Cerebellar nuclear complex (tissue), 1 donor: ENCODE results near the gene L1TD1.
"Not testable (repeated sequence)": the region's sequence is repeated elsewhere in the genome, so short reads cannot be mapped to it uniquely, and the experiment has no call there.

Experiments
- DNase-seq, 2 experiments: peaks; one replicate each; lab custom pipeline; 2025; lab: John Stamatoyannopoulos, UW

L1TD1 gene, protein sequence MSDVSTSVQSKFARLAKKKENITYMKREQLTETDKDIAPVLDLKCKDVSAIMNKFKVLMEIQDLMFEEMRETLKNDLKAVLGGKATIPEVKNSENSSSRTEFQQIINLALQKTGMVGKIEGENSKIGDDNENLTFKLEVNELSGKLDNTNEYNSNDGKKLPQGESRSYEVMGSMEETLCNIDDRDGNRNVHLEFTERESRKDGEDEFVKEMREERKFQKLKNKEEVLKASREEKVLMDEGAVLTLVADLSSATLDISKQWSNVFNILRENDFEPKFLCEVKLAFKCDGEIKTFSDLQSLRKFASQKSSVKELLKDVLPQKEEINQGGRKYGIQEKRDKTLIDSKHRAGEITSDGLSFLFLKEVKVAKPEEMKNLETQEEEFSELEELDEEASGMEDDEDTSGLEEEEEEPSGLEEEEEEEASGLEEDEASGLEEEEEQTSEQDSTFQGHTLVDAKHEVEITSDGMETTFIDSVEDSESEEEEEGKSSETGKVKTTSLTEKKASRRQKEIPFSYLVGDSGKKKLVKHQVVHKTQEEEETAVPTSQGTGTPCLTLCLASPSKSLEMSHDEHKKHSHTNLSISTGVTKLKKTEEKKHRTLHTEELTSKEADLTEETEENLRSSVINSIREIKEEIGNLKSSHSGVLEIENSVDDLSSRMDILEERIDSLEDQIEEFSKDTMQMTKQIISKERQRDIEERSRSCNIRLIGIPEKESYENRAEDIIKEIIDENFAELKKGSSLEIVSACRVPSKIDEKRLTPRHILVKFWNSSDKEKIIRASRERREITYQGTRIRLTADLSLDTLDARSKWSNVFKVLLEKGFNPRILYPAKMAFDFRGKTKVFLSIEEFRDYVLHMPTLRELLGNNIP

DNA sequence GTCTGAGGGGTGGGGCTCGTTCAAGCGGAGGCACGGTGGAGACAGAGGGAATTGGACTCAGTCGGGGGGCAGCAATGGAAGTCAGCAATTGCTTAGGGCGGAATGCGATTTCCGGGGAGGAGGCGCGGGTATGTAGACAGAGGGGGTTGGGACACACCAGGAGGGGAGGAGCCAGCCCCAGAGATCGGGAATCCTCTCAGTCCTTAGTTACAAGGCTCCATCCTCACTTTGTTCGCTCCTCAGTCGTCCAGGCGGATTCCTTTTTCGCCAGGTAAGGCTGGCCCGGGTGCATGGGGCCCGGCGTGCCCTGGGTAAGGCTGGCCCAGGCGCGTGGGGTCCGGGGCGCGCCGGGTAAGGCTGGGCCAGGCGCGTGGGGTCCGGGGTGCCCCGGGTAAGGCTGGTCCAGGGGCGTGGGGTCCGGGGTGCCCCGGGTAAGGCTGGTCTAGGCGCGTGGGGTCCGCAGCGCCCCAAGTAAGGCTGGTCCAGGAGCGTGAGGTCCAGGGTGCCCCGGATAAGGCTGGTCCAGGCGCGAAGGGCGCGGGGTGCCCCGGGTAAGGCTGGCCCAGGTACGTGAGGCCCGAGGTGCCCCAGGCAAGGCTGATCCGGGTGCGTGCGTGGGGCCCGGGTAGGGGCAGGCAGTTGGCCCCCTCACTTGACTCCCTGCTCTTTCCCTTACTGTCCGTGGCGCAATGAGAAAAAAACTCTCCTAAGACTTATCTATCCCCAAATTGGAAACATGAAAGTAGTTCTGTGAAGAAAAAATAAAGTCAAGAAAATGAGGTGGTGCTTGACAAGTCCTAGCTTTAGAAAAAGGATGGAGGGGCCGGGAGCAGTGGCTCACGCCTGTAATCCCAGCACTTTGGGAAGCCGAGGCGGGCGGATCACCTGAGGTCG, at the start of gene L1TD1:
Gene L1TD1 (plus strand): TSS at position 199 of the 894 bp plus-strand sequence. CDS start 11,780 bp downstream, outside the sequence.
- no peak for DNase-seq

DNA sequence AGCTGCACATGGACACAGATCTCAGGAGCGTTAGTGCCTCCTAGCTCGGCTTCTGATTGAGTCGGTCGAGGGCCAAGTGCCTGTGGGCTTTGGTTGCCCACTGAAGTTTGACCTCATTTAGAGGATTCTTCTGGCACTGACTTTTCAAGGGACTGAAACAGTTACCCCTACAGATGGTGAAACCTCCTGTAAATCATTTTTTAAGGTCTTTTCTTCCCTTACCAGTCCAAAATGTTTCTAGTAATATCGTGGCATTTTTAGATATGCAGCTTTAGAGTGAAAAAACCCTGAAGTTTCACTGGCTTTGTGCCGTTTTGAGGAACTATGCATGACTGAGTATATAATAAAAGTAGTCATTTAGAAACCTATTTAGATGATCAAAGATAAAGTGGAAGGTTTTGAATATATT, 34.7 kb upstream of the L1TD1 start:
- DNase-seq, result no peak

DNA sequence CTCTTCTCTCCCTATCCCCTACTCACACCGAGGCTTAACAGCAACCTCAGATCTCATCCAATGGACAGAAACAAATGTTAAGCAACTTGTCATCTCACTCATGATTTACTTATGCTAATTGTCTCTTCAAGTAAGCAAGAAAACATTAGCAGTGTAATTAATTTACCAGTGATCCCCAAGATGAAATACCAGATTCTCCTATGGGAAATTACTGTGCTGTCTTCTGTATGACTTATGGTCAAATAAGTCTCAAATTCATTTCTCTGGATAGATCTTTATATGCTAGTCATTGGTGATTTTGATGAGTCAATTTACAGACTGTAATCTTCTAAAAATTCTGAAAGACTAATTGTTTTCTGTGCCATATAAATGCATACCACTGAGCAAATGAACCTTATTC, 32.9 kb upstream of the L1TD1 start:
- DNase-seq, result no peak

DNA sequence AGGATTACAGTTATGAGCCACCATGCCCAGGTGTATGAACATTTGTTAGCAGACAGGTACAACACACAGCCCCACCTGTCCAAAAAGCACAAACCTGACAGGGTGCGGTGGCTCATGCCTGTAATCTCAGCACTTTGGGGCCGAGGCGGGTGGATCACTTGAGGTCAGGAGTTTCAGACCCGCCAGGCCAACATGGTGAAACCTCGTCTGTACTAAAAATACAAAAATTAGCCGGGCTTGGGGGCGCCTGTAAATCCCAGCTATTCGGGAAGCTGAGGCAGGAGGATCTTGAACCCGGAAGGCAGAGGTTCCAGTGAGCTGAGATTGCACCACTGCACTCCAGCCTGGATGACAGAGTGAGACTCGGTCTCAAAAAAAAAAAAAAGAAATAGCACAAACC, 24.3 kb upstream of the L1TD1 start:
- not testable (repeated sequence) for DNase-seq

DNA sequence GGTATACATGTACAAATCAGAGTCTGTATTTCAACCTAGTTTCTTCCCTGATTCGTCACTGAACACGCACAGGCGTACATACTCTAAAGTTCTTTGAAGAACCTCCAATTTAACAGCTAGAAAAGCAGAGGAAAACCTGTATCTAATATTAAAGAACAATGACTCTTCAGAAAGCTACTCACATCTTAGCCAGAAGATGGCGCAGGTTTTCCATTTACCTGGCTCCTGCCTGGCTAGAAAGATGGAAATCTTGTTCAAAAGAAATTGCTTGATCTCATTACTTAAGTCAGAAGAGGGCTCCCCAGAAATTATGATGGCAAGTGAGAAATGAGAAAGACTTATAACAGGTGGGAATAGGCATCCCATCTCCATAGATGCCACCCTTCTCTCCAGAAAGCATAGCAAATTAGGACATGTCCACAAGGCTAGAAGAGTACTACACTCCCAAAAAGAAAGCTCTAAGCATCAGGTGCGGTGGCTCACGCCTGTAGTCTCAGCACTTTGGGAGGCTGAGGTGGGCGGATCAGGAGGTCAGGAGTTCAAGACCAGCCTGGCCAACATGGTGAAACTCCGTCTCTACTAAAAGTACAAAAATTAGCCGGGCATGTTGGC, 19.0 kb upstream of the L1TD1 start:
- DNase-seq, result no peak

DNA sequence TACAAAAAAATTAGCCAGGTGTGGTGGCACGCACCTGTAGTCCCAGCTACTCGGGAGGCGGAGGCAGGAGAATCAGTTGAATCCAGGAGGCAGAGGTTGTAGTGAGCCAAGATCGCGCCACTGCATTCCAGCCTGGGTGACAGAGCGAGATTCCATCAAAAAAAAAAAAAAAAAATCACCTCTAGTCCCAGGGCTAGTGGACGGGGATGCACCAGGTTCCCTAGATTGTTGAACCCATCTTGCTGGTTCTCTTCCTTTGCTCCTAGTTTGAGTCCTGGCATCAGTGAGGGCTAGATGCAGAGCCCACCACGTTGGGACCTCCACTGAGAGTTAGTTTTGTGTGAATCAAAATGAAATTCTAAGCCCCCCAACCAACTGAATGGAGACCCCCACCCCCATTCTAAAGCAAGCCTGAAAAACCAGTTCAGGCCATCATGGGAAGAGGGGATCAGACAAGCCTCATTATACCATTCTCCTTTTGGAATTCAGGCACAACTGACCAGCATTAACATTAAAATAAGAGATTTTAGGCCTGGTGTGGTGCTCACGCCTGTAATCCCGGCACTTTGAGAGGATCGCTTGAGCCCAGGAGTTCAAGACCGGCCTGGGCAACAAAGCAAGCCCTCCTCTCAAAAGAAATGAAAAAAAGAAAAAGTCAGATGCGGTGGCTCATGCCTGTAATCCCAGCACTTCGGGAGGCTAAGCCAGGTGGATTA, 17.9 kb upstream of the L1TD1 start:
- DNase-seq, result no peak

DNA sequence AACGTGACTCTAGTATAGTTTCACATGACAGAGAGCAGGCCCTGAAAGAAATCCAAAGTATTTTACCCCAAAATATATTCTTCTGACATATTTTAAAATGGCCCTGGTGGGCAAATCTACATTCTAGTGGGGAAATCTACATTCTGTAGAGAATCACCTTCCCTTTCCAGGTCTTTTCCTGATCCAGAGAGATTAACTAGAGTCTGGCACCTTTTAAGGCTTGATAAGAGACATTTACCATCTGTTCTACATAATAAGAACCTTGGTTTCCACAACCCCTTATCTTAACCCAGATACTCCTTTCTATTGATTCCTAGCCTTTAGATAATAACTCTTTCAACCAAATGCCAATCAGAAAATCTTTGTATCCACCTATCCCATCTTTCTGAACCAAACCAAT, 17.0 kb upstream of the L1TD1 start:
- no peak for DNase-seq

DNA sequence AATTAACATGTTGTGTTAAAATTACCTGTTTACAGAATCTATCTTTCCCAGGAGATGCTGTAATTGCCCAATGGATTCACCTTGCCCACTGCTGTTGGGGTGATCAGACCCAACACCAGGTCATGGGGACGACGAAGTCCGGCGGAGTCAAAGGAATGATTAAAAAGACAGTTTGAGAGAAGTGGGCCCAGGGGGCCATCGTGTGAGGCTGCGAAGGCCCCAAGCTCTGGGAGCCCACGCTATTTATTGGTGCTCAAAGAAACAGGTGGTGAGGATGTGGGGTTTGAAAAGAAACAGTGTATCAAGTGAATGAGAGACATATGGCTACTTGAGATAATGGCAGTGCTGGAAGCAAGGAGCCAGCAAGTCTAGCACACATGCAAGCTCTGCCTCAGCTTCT, 16.3 kb upstream of the L1TD1 start:
- no peak for DNase-seq

DNA sequence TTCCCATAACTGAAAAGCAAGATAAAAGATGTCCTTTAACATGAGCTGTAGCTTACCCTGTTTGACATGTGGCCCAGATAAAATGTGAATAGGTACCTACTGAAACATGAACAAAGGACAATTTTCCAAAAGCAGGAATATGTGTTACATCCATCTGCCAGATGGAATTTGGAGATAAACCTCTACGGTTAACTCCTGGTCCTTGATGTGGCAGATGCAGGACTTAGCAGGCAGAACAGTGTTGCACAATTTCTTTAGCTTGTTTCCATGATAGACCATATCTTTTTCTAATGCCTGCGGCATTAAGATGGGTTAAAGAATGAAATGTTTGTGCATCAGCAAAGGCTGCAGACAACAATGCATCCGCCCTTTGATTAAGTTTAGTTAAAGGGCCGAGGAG, 14.6 kb upstream of the L1TD1 start:
- not testable (repeated sequence) for DNase-seq

DNA sequence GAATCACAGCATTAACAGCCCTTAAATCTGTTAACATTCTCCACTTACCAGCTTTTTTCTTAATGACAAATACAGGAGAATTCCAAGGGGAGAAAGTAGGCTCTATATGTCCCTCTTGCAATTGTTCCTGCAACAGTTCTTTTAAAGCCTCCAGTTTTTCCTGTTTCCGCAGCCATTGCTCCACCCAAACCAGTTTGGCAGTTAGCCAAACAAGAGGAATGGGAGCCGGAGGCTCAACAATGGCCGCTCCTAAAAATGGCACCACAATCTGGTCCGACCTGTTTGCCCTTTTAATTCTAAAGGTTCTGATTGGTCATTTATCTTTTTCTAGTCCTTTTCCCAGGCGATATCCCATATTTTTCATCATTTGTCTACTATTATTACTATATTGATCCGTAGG, 14.0 kb upstream of the L1TD1 start:
- no peak for DNase-seq

DNA sequence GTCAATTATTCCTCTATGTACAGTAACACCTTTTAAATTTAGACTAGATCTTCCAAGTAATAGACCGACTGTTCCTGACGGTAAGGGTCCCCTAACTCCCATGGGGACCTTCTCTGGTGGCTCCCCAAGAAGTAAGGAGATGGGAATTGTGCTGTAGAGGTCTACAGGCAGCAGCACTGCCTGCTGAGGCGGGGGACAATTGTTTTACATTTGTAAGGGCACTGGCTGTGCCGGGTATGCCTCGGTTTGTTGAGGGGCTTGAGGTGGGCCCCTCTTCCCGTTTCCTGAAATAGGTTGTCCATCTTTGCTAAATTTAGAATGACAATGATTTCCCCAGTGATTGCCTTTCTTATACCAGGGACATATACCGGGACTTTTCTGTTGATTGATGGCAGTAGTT, 13.1 kb upstream of the L1TD1 start:
- DNase-seq, result no peak

DNA sequence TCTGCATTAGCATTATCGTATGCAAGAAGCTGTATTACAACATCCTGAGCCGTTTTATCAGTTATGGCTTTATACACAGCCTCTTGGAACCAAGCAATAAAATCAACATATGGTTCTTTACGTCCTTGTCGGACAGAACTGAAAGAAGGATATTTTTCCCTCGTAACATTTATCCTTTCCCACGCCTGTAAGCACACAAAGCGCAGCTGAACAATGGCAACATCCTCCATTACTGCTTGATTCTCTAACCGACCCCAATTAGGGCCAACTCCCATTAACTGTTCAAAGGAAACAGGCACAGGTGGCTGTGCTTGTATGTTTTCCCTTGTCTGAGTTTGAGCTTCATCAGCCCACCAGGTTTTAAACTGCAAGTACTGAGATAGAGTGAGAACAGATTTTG, 12.5 kb upstream of the L1TD1 start:
- not testable (repeated sequence) for DNase-seq

DNA sequence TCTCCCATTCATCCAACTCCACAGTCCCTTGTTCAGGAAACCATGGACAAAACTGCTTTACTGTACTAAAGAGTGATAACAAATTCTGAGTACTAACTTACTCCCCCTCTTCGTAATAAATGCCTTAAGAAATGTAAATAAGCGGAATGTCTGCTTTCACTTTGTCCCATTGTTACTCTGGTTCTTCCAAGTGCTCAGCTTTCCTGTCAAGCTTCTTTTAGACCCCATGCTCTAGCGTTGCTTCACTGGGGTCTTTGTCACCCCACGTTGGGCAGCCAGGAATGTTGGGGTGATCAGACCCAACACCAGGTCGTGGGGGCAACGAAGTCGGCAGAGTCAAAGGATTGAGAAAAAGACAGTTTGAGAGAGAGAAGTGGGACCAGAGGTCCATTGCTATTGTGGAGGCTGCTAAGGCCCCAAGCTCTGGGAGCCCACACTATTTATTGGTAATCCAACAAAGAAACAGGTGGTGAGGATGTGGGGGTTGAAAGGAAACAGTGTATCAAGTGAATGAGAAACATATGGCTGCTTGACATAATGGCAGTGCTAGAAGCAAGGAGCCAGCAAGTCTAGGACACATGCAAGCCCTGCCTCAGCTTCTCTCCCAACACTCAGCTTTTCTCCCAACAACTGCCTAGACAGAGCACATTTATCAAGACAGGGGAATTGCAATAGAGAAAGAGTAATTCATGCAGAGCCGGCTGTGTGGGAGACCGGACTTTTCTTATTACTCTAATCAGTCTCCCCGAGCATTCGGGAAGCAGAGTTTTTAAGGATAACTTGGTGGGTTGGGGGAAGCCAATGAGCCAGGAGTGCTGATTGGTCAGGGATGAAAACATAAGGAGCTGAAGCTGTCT, 11.3 kb upstream of the L1TD1 start:
- not testable (repeated sequence) for DNase-seq

DNA sequence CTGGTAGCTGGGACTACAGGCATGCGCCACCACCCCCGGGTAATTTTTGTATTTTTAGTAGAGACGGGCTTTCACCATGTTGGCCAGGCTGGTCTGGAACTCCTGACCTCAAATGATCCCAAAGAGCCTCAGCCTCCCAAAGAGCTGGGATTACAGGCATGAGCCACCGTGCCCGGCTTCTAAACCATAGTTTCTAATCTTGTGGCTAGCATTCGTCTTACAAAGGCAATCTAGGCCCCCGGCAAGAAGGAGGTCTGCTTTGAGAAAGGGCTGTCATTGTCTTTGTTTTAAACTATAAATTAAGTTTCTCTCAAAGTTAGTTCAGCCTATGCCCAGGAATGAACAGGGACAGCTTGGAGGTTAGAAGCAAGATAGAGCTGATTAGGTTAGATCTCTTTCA, 10.3 kb upstream of the L1TD1 start:
- no peak for DNase-seq

DNA sequence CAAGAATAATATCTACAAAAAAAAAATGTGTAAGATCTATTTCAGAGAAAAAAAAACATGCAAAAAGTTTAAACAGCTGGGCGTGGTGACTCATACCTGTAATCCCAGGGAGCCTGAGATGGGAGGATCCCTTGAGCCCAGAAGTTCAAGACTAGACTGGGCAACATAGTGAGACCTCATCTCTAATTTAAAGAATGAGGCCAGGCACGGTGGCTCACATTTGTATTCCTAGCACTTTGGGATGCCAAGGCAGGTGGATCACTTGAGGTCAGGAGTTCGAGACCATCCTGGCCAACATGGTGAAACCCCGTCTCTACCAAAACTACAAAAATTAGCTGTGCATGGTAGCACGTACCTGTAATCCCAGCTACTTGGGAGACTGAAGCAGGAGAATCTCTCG, 9.4 kb upstream of the L1TD1 start:
- DNase-seq, result not testable (repeated sequence)

DNA sequence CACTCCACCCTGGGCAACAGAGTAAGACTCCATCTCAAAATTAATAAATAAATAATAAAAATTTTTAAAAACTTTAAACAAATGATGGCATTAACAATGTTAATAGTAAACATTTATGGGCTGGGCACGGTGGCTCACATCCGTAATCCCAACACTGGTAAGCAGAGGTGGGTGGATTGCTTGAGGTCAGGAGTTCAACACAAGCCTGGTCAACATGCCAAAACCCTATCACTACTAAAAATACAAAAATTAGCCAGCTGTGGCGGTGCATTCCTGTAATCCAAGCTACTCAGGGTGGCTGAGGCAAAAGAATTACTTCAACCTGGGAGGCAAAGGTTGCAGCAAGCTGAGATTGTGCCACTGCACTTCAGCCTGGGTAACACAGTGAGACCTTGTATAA, 9.0 kb upstream of the L1TD1 start:
- DNase-seq, result no peak

DNA sequence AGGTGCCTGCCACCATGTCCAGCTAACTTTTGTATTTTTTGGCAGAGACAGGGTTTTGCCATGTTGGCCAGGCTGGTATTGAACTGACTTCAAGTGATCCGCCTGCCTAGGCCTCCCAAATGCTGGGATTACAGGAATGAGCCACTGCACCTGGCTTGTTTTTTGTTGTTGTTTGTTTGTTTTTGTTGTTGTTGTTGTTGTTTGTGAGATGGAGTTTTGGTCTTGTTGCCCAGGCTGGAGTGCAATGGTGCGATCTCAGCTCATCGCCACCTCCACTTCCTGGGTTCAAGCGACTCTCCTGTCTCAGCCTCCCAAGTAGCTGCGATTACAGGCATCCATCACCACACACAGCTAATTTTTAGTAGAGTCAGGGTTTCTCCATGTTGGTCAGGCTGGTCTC, 7.1 kb upstream of the L1TD1 start:
- no peak for DNase-seq

DNA sequence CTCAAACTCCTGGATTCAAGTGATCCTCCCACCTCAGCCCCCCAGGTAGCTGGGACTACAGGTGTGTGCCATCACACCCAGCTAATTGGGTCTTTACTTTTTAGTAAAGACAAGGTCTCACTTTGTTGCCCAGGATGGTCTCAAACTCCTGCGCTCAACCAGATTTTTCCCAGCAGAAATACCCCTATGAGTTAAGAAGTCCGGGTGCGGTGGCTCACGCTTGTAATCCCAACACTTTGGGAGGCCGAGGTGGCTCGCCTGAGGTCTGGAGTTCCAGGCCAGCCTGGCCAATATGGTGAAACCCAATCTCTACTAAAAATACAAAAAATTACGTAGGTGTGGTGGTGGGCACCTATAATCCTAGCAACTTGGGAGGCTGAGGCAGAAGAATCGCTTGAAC, 6.5 kb upstream of the L1TD1 start:
- DNase-seq, result no peak

DNA sequence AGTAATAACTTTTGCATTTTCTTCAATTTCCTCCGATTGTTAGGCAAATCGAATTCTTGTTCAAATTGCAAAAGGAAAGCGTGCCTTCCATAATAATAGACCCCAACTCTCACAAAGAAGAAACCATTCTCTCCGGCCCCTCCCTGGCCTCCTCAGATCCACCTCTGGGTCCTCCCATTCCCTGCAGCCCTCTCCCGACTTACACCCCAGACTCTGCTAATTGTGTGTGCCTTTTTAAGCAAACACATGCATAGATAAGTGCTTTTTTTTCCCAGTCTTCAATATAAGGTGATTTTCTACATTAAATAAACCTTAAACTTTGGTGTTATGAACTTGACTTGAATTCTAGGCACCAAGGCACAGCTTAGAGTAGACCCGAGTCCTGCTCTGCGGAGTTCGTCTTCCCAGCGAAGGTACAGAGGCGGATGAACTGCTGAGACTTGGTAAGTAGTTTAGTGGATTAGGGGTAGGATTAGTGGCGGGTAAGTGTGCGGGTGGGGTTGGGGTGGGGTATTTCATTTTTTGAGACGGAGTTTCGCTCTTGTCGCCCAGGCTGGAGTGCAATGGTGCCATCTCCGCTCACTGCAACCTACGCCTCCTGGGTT, 1.5 kb downstream of the L1TD1 start:
- DNase-seq, result no peak
